K562 (cell line): ENCODE results near the gene CERS6. TPM values are rescaled to one million over a fixed set of nuclear protein-coding genes. Genes with fewer than 3 reads are reported as not detected.

ENCODE experiments used
- ATAC-seq: fragments of 200-7000 bp; cut with Tn5 transposase; 3 replicates; pipeline ENCODE4 v1.9.1; 2020; ENCODE audit warnings: moderate library complexity
- BruUV-seq: library from RNA; stranded (reverse); fragments of 400-500 nt; replicated peaks from 2 replicates; lab custom pipeline; 2021; lab: Mats Ljungman, UMichigan
- CTCF ChIA-PET: fragments of 300-600 bp; formaldehyde crosslinking; extraction: SDS; loops from one replicate; lab custom pipeline; 2021; ENCODE audit warnings: low intra/inter-chr PET ratio; lab: Yijun Ruan, JAX
- POLR2A ChIA-PET: fragments of 300-600, 350-650 bp; sonication (Branson Sonifier 250); formaldehyde crosslinking; extraction: SDS; loops from one replicate; lab custom pipeline; 2021; ENCODE audit warnings: antibody characterized with exemption, inconsistent platforms; lab: Yijun Ruan, JAX
- DNase-seq, 4 experiments: peaks; one replicate each; pipeline versions ENCODE4 v3.0.0 to v3.0.0-alpha.2; 2011 to 2018; ENCODE audit warnings: low spot score in 3 of 4, mixed read lengths in 3 of 4; ENCODE audit errors: extremely low read depth in 1 of 4
- FAIRE-seq: peaks from 2 replicates; lab custom pipeline; 2011; peaks lifted over from hg19 to GRCh38; lab: Jason Lieb, UNC
- H2AFZ ChIP-seq: 2 replicates; pipeline ENCODE4 v1.6.0; 2011; ENCODE audit warnings: low read depth, low read length, control low read depth, inconsistent platforms
- H3K27ac ChIP-seq: fragments of 200-600 bp; 3 replicates; pipeline ENCODE4 v1.8.0; 2011; ENCODE audit warnings: low read depth, mild to moderate bottlenecking, control low read depth, inconsistent platforms, low read length, moderate library complexity, mixed read lengths; ENCODE audit errors: extremely low read depth
- H3K27me3 ChIP-seq, 2 experiments: fragments of 300-600 bp in 1 of 2; 2 replicates in 1 of 2; 3 replicates in 1 of 2; pipeline versions ENCODE4 v1.6.0 to v1.8.0; 2011; ENCODE audit warnings: inconsistent platforms in 2 of 2, low read length in 2 of 2, mild to moderate bottlenecking in 1 of 2, mixed read lengths in 1 of 2, moderate library complexity in 1 of 2; ENCODE audit not compliant: control insufficient read depth in 2 of 2, insufficient read depth in 2 of 2
- H3K36me3 ChIP-seq: fragments of 300-600 bp; 3 replicates; pipeline ENCODE4 v1.8.0; 2011; ENCODE audit warnings: mild to moderate bottlenecking, low read length, inconsistent platforms; ENCODE audit not compliant: control insufficient read depth, insufficient read depth
- H3K4me1 ChIP-seq, 2 experiments: fragments of 200-600 bp in 1 of 2; replicated peaks in 1 of 2; 2 replicates in 1 of 2; 3 replicates in 1 of 2; pipeline versions ENCODE4 v1.5.1 to v1.8.0; 2011; ENCODE audit warnings: inconsistent platforms in 2 of 2, low read length in 2 of 2, mild to moderate bottlenecking in 1 of 2, mixed read lengths in 1 of 2, moderate library complexity in 1 of 2; ENCODE audit not compliant: control insufficient read depth in 2 of 2, insufficient read depth in 2 of 2
- H3K4me2 ChIP-seq: 2 replicates; pipeline ENCODE4 v1.6.1; 2011; ENCODE audit warnings: low read length, control low read depth, inconsistent platforms, mixed read lengths; ENCODE audit not compliant: insufficient read depth
- H3K4me3 ChIP-seq: fragments of 200-600 bp; sonication (generic), shearing (Covaris generic); 2 replicates; pipeline ENCODE4 v1.5.1; 2016; ENCODE audit warnings: control low read depth, inconsistent platforms
- H3K79me2 ChIP-seq: fragments of 200-600 bp; 3 replicates; pipeline ENCODE4 v1.8.0; 2011; ENCODE audit warnings: low read length, inconsistent platforms; ENCODE audit not compliant: control insufficient read depth, insufficient read depth
- H3K9ac ChIP-seq, 2 experiments: 2 replicates each; pipeline versions ENCODE4 v1.6.0 to v1.6.1; 2011; ENCODE audit warnings: low read depth in 2 of 2, low read length in 2 of 2, control low read depth in 1 of 2, inconsistent platforms in 1 of 2, mild to moderate bottlenecking in 1 of 2, mixed read lengths in 1 of 2; ENCODE audit not compliant: insufficient read depth in 1 of 2
- H3K9me1 ChIP-seq: one replicate; pipeline ENCODE4 v1.6.0; 2011; ENCODE audit warnings: inconsistent platforms, mild to moderate bottlenecking, low read length, moderate library complexity; ENCODE audit not compliant: control insufficient read depth, insufficient read depth
- H3K9me3 ChIP-seq: replicated peaks from 2 replicates; pipeline ENCODE4 v1.5.1; 2011; ENCODE audit warnings: low read depth, low read length, inconsistent platforms; ENCODE audit not compliant: control insufficient read depth, insufficient read depth
- H4K20me1 ChIP-seq: replicated peaks from 2 replicates; pipeline ENCODE4 v1.6.1; 2011; ENCODE audit warnings: low read length, inconsistent platforms, mixed read lengths; ENCODE audit not compliant: control insufficient read depth, insufficient read depth
- CEBPB ChIP-seq: fragments of 450-650 bp; IDR thresholded peaks from 2 replicates; pipeline ENCODE4 v1.6.1; 2016; ENCODE audit warnings: missing genetic modification characterization, missing compliant biosample characterization
- CGGBP1 ChIP-seq: fragments of 250-450 bp; sonication (Bioruptor Pico); IDR thresholded peaks from 2 replicates; pipeline ENCODE4 v1.9.0; 2021; ENCODE audit warnings: mild to moderate bottlenecking
- EP300 ChIP-seq: IDR thresholded peaks from 2 replicates; pipeline ENCODE4 v1.6.1; 2012; ENCODE audit warnings: low read length, improper control_type of control experiment
- SAFB ChIP-seq: fragments of 200-400 bp; formaldehyde crosslinking; IDR thresholded peaks from 2 replicates; pipeline ENCODE4 v1.6.1; 2017; ENCODE audit warnings: low read depth, low read length, borderline replicate concordance
- SMAD4 ChIP-seq: fragments of 250-450 bp; sonication (Bioruptor Pico); conservative IDR thresholded peaks from 2 replicates; pipeline ENCODE4 v1.8.0; 2021; ENCODE audit warnings: inconsistent platforms, mild to moderate bottlenecking, moderate library complexity
- in situ Hi-C: fragments of 300-500 bp; cut with MboI; formaldehyde crosslinking; loops from 4 replicates; pipeline ENCODE4 v1.15.0; 2018; ENCODE audit warnings: inconsistent platforms, mixed read lengths
- intact Hi-C: fragments of 100-400 bp; cut with micrococcal nuclease; formaldehyde crosslinking; loops from 2 replicates; pipeline ENCODE4 v1.14.2; 2022
- polyA plus RNA-seq, 8 experiments: library from polyadenylated mRNA; depleted of rRNA in 4 of 8; stranded (reverse) in 5 of 8; unstranded in 3 of 8; fragments of >200 nt; fragmentation: Nextera tagmentation in 2 of 8; fragmentation: Illumina TruSeq in 1 of 8; extraction: Ambion mirVana in 2 of 8; extraction: Trizol in 1 of 8; gene quantifications; 2 replicates each; pipeline versions ENCODE4 v1.2.1 to v1.2.3, GENCODE V29; 2011 to 2014; ENCODE audit warnings: inconsistent platforms in 1 of 8, missing spikeins in 1 of 8
- total RNA-seq, 7 experiments: library from RNA; depleted of rRNA in 6 of 7; stranded (reverse); fragments of >200 nt in 6 of 7; fragmentation: Illumina TruSeq in 2 of 7; extraction: Trizol in 2 of 7; gene quantifications; 2 replicates each; pipeline versions ENCODE4 v1.2.1 to v1.2.3, GENCODE V29; 2011 to 2021; ENCODE audit warnings: low replicate concordance in 1 of 7

Gene CERS6
- total and polyA plus RNA-seq, 9 of the 15 experiments (the other 6 are each of a cell fraction or from before 2014, with no cell fraction given), result 1.6 to 13.6 (median 11.4) TPM

GRCh38 chr2:168434146-168434545 lies 21.9 kb upstream of the CERS6 start (continued):
- TF ChIP-seq CEBPB (tag) (no peak), CGGBP1 (CRISPR knock-in tag) (no peak)

- H3K27me3 ChIP-seq, result no peaks in the 10 kb centered on the region
- ChIA-PET POLR2A (interaction anchor here (1.6 kb wide), 1 partner anchor 11 kb away, joined by 6 read pairs; no protein-coding TSS in a partner anchor), CTCF (no interaction called here)
- BruUV-seq, result no TSS peak
- FAIRE-seq (no peak), DNase-seq (no peak), ATAC-seq (no peak)
- no peaks in the 10 kb centered on the region for H3K9me1 ChIP-seq
- TF ChIP-seq SMAD4 (CRISPR knock-in tag) (0 out of 2 replicates have a peak, but pooled peaks have one; percentile 19), SAFB (no peak), EP300 (peak; percentile 24; the same call in 1 of the 2 replicates)
- H3K4me2 ChIP-seq, result no peak overlapping the region
- H3K36me3 ChIP-seq, result no peaks in the 10 kb centered on the region
- H2AFZ ChIP-seq, result no peak overlapping the region
- in situ Hi-C loops, result no loop called here
- no peaks in the 10 kb centered on the region for H4K20me1 ChIP-seq
- intact Hi-C loops, result no loop called here
- H3K9ac ChIP-seq, result no peak overlapping the region
- no peaks in the 10 kb centered on the region for H3K9me3 ChIP-seq
- no peak overlapping the region for H3K27ac ChIP-seq
- no peaks in the 10 kb centered on the region for H3K4me1 ChIP-seq
- H3K79me2 ChIP-seq, result no peaks in the 10 kb centered on the region
- no peak overlapping the region for H3K4me3 ChIP-seq
Measured at GRCh38 chr2:168436840-168437239, 19.2 kb upstream of the CERS6 start.
